ENCODE measurements around the gene CPB2.

CPB2 gene

DNA sequence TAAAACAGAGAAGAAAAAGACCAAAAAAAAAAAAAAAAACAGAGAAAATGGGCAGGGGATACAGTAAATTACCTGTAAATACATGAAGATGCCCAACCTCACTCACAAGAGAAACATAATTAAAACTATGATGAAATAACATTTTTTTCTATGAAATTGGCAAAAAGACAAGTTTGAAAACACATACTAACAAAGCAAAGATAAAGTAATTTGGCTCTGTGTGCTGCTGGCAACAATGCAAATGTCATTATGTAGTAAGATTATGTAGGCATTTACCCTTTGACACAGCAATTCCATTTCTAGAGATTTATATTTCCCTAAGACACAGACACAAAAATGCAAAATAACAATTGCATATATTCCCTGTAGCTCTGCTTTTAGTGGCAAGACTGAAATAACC, 72.5 kb downstream of the CPB2 start:
- H3K4me1 ChIP-seq (ENCODE audit: control insufficient read depth, insufficient read depth, low read length), result no peaks in the 10 kb centered on the region
- no peak overlapping the region for H3K4me3 ChIP-seq (ENCODE audit: low read length)
- no peak overlapping the region for H3K27ac ChIP-seq (ENCODE audit: low read length)
- H3K36me3 ChIP-seq (ENCODE audit: control insufficient read depth, insufficient read depth, low read length), result no peaks in the 10 kb centered on the region
- no peaks in the 10 kb centered on the region for H3K9me3 ChIP-seq (ENCODE audit: control insufficient read depth, insufficient read depth, low read length)
- no peak for DNase-seq (ENCODE audit: low read depth, low spot score)
- H3K27me3 ChIP-seq (ENCODE audit: control insufficient read depth, insufficient read depth, low read length), result no peaks in the 10 kb centered on the region

DNA sequence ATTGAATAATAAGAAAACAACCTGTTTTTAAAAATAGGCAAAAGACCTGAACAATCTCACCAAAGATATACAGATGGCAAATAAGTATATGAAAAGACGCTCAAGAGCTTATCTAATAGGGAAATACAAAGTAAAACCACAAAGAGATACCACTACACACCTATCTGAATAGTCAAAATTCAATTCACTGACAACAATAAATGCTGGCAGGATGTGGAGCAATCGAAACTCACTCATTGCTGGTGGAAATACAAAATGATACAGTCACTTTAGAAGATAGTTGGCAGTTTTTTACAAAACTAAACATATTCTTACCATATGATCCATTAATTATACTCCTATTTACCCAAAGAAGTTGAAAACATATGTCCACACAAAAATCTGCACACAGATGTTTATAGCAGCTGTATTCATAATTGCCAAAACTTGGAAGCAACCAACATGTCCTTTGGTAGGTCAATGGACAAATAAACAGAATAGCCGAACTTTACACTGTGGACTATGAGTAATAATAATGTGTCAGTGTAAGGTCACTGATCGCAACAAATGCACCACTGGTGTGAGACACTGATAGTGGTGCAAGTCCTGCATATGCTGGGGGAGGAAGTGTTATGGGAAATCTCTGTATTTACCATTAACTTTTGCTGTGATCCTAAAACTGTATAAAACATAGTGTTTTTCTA, 73.1 kb downstream of the CPB2 start:
- Histone ChIP-seq H3K4me3 (ENCODE audit: low read length) (no peak overlapping the region), H3K36me3 (ENCODE audit: control insufficient read depth, insufficient read depth, low read length) (no peaks in the 10 kb centered on the region), H3K27ac (ENCODE audit: low read length) (no peak overlapping the region), H3K4me1 (ENCODE audit: control insufficient read depth, insufficient read depth, low read length) (no peaks in the 10 kb centered on the region), H3K9me3 (ENCODE audit: control insufficient read depth, insufficient read depth, low read length) (no peaks in the 10 kb centered on the region), H3K27me3 (ENCODE audit: control insufficient read depth, insufficient read depth, low read length) (no peaks in the 10 kb centered on the region)
- no peak for DNase-seq (ENCODE audit: low read depth, low spot score)
- no CpG with 5 or more reads among the region's 4 CpGs for WGBS (ENCODE audit: insufficient coverage, insufficient read length)

DNA sequence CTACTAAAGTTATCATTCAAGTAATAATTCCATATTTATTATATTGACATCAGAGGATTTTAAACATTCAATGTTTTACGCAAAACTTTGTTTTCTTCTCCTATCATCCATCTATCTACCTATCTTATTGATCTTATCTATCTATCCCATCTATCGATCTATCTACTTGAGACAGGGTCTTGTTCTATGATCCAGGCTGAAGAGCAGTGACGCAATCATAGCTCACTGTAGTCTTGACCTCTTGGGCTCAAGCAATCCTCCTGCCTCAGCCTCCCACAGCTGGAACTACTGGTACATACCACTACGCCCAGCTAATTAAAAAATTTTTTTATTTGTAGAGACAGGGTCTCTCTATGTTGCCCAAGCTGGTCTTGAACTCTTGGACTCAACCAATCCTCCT, 79.7 kb downstream of the CPB2 start:
- no peaks in the 10 kb centered on the region for H3K36me3 ChIP-seq (ENCODE audit: control insufficient read depth, insufficient read depth, low read length)
- H3K27me3 ChIP-seq (ENCODE audit: control insufficient read depth, insufficient read depth, low read length), result no peaks in the 10 kb centered on the region
- DNase-seq (ENCODE audit: low read depth, low spot score), result no peak
- no peak overlapping the region for H3K4me3 ChIP-seq (ENCODE audit: low read length)
- H3K27ac ChIP-seq (ENCODE audit: low read length), result no peak overlapping the region
- H3K4me1 ChIP-seq (ENCODE audit: control insufficient read depth, insufficient read depth, low read length), result no peaks in the 10 kb centered on the region
- H3K9me3 ChIP-seq (ENCODE audit: control insufficient read depth, insufficient read depth, low read length), result no peaks in the 10 kb centered on the region
- WGBS (ENCODE audit: insufficient coverage, insufficient read length), result 100% methylated on average over 2 of the region's 4 CpGs

- H3K27ac ChIP-seq (ENCODE audit: low read length), result no peak overlapping the region
- no peak for DNase-seq (ENCODE audit: low read depth, low spot score)
- no peaks in the 10 kb centered on the region for H3K36me3 ChIP-seq (ENCODE audit: control insufficient read depth, insufficient read depth, low read length)
- no peak overlapping the region for H3K4me3 ChIP-seq (ENCODE audit: low read length)
- WGBS (ENCODE audit: insufficient coverage, insufficient read length), result no CpG with 5 or more reads among the region's 2 CpGs
- no peaks in the 10 kb centered on the region for H3K9me3 ChIP-seq (ENCODE audit: control insufficient read depth, insufficient read depth, low read length)
- no peaks in the 10 kb centered on the region for H3K4me1 ChIP-seq (ENCODE audit: control insufficient read depth, insufficient read depth, low read length)
- no peaks in the 10 kb centered on the region for H3K27me3 ChIP-seq (ENCODE audit: control insufficient read depth, insufficient read depth, low read length)
Observed at GRCh38 chr13:46022481-46022880, 82.4 kb downstream of the CPB2 start.

DNA sequence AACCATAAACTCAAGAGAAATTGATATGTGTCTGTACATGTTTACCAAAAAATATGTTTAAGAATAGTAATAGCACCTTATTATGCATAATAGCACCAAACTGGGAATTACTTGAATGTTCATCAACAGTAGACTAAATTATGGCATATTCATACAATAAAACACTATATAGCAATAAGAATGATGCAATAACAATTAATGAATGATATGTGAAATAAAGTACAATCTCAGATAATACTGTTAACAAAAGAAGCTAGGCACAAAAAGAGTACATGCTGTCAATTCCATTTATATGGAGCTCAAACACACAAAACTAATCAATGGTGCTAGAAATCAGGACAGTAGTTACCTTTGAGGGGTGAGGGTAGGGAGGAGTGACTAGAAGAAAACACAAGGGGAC, 88.6 kb downstream of the CPB2 start:
- H3K36me3 ChIP-seq (ENCODE audit: control insufficient read depth, insufficient read depth, low read length), result no peaks in the 10 kb centered on the region; the same call in 1 of the 2 replicates
- H3K9me3 ChIP-seq (ENCODE audit: control insufficient read depth, insufficient read depth, low read length), result no peaks in the 10 kb centered on the region
- H3K27ac ChIP-seq (ENCODE audit: low read length), result no peak overlapping the region
- H3K4me3 ChIP-seq (ENCODE audit: low read length), result no peak overlapping the region
- no peaks in the 10 kb centered on the region for H3K27me3 ChIP-seq (ENCODE audit: control insufficient read depth, insufficient read depth, low read length)
- no peak for DNase-seq (ENCODE audit: low read depth, low spot score)
- H3K4me1 ChIP-seq (ENCODE audit: control insufficient read depth, insufficient read depth, low read length), result no peaks in the 10 kb centered on the region

GRCh38 chr13:46015366-46015765, 89.5 kb downstream of the CPB2 start:
- no peak overlapping the region for H3K27ac ChIP-seq (ENCODE audit: low read length)
- no peaks in the 10 kb centered on the region for H3K9me3 ChIP-seq (ENCODE audit: control insufficient read depth, insufficient read depth, low read length)
- H3K36me3 ChIP-seq (ENCODE audit: control insufficient read depth, insufficient read depth, low read length), result no peaks in the 10 kb centered on the region; the same call in 1 of the 2 replicates
- H3K4me3 ChIP-seq (ENCODE audit: low read length), result no peak overlapping the region
- WGBS (ENCODE audit: insufficient coverage, insufficient read length), result no CpG with 5 or more reads among the region's 3 CpGs
- no peaks in the 10 kb centered on the region for H3K27me3 ChIP-seq (ENCODE audit: control insufficient read depth, insufficient read depth, low read length)
- no peaks in the 10 kb centered on the region for H3K4me1 ChIP-seq (ENCODE audit: control insufficient read depth, insufficient read depth, low read length)
- no peak for DNase-seq (ENCODE audit: low read depth, low spot score)

GRCh38 chr13:46012404-46012803, 92.4 kb downstream of the CPB2 start:
- no peaks in the 10 kb centered on the region; the same call in 1 of the 2 replicates for H3K36me3 ChIP-seq (ENCODE audit: control insufficient read depth, insufficient read depth, low read length)
- no peak overlapping the region for H3K27ac ChIP-seq (ENCODE audit: low read length)
- H3K27me3 ChIP-seq (ENCODE audit: control insufficient read depth, insufficient read depth, low read length), result no peaks in the 10 kb centered on the region
- no peaks in the 10 kb centered on the region for H3K4me1 ChIP-seq (ENCODE audit: control insufficient read depth, insufficient read depth, low read length)
- no peak for DNase-seq (ENCODE audit: low read depth, low spot score)
- H3K4me3 ChIP-seq (ENCODE audit: low read length), result no peak overlapping the region
- H3K9me3 ChIP-seq (ENCODE audit: control insufficient read depth, insufficient read depth, low read length), result no peaks in the 10 kb centered on the region

DNA sequence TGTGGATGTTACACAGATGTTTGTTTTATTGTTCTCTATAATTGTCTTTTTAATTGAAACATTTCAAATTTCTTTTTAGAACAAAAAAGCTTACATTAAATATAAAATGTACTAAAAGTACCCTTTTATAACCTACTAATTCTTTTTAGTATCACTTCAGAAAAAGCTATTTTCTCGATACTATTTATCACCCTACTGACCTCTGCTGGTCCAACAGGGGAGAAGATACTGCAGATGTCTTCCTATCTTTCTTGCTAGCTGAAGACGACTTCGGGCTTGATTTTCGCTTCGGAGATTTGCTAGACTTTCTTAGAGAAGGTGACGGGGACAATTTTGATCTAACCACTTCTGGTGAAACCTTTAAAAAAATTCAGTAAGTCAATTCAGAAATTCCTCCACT, 94.7 kb downstream of the CPB2 start:
- H3K27ac ChIP-seq (ENCODE audit: low read length), result no peak overlapping the region
- H3K36me3 ChIP-seq (ENCODE audit: control insufficient read depth, insufficient read depth, low read length), result no peaks in the 10 kb centered on the region
- no peak for DNase-seq (ENCODE audit: low read depth, low spot score)
- H3K4me3 ChIP-seq (ENCODE audit: low read length), result no peak overlapping the region
- no peaks in the 10 kb centered on the region for H3K9me3 ChIP-seq (ENCODE audit: control insufficient read depth, insufficient read depth, low read length)
- no peaks in the 10 kb centered on the region for H3K4me1 ChIP-seq (ENCODE audit: control insufficient read depth, insufficient read depth, low read length)
- no peaks in the 10 kb centered on the region for H3K27me3 ChIP-seq (ENCODE audit: control insufficient read depth, insufficient read depth, low read length)
- no CpG with 5 or more reads among the region's 6 CpGs for WGBS (ENCODE audit: insufficient coverage, insufficient read length)

DNA sequence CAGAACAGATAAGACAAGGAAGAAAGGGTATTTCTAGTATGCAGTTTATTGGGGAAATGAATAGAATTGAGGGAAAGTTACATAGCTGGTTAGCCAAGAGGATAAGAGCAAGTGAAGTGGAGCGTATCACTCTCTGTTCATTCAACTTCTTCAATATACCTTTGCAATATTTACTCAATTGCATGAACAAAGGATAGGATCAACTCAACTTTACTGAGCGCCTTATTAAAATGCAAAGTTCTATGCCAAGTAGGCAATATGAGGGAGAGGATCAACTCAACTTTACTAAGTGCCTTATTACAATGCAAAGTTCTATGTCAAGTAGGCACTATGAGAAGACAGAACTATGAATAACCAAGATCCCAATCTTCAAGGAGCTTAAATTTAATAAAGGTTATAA, 96.2 kb downstream of the CPB2 start:
- no peaks in the 10 kb centered on the region for H3K36me3 ChIP-seq (ENCODE audit: control insufficient read depth, insufficient read depth, low read length)
- H3K27me3 ChIP-seq (ENCODE audit: control insufficient read depth, insufficient read depth, low read length), result no peaks in the 10 kb centered on the region
- no peaks in the 10 kb centered on the region for H3K9me3 ChIP-seq (ENCODE audit: control insufficient read depth, insufficient read depth, low read length)
- H3K4me3 ChIP-seq (ENCODE audit: low read length), result no peak overlapping the region
- no peak overlapping the region for H3K27ac ChIP-seq (ENCODE audit: low read length)
- DNase-seq (ENCODE audit: low read depth, low spot score), result no peak
- WGBS (ENCODE audit: insufficient coverage, insufficient read length), result no CpG with 5 or more reads among the region's 2 CpGs
- no peaks in the 10 kb centered on the region for H3K4me1 ChIP-seq (ENCODE audit: control insufficient read depth, insufficient read depth, low read length)

- H3K36me3 ChIP-seq (ENCODE audit: control insufficient read depth, insufficient read depth, low read length), result no peaks in the 10 kb centered on the region
- no CpG with 5 or more reads among the region's 6 CpGs for WGBS (ENCODE audit: insufficient coverage, insufficient read length)
- no peaks in the 10 kb centered on the region for H3K27me3 ChIP-seq (ENCODE audit: control insufficient read depth, insufficient read depth, low read length)
- H3K27ac ChIP-seq (ENCODE audit: low read length), result no peak overlapping the region
- H3K4me1 ChIP-seq (ENCODE audit: control insufficient read depth, insufficient read depth, low read length), result no peaks in the 10 kb centered on the region
- H3K4me3 ChIP-seq (ENCODE audit: low read length), result no peak overlapping the region
- H3K9me3 ChIP-seq (ENCODE audit: control insufficient read depth, insufficient read depth, low read length), result no peaks in the 10 kb centered on the region
- DNase-seq (ENCODE audit: low read depth, low spot score), result no peak
Observed at GRCh38 chr13:46006688-46007452, 98.0 kb downstream of the CPB2 start.

DNA sequence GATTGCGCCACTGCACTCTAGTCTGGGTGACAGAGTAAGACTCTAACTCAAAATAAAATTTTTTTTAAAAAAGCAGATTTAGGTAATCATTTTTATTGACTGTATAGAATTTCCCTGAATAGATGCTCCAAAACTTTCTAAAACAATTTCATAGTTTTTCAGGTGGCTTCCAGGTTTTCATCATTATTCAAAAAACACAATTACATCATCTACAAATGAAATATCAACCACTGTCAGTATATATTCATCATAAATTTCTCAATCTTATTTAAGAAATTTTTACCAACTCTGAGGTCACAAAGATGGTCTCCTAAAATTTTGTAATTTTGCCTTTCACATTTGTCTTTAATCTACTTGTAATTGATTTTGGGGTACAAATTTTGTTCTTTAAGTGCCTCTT, 100.3 kb downstream of the CPB2 start:
- H3K4me1 ChIP-seq (ENCODE audit: control insufficient read depth, insufficient read depth, low read length), result no peaks in the 10 kb centered on the region
- no peak overlapping the region for H3K4me3 ChIP-seq (ENCODE audit: low read length)
- no CpG with 5 or more reads among the region's 1 CpG for WGBS (ENCODE audit: insufficient coverage, insufficient read length)
- H3K27ac ChIP-seq (ENCODE audit: low read length), result no peak overlapping the region
- no peaks in the 10 kb centered on the region for H3K27me3 ChIP-seq (ENCODE audit: control insufficient read depth, insufficient read depth, low read length)
- no peaks in the 10 kb centered on the region for H3K9me3 ChIP-seq (ENCODE audit: control insufficient read depth, insufficient read depth, low read length)
- peaks cover 4% of the 10 kb centered on the region; the same call in 1 of the 2 replicates for H3K36me3 ChIP-seq (ENCODE audit: control insufficient read depth, insufficient read depth, low read length)
- DNase-seq (ENCODE audit: low read depth, low spot score), result no peak

Measured in iPS DF 6.9 (cell line).